GM21528 (cell line): ENCODE measurements around the gene PRCP.
"Not testable (repeated sequence)": the region's sequence is repeated elsewhere in the genome, so short reads cannot be mapped to it uniquely, and the experiment has no call there.

Experiments used
- ATAC-seq: cut with Tn5 transposase; IDR thresholded peaks from one replicate; pipeline ENCODE4 v1.9.1; 2021; ENCODE audit warnings: mild to moderate bottlenecking, moderate library complexity; ENCODE audit not compliant: unreplicated experiment, low FRiP score

The PRCP gene

DNA sequence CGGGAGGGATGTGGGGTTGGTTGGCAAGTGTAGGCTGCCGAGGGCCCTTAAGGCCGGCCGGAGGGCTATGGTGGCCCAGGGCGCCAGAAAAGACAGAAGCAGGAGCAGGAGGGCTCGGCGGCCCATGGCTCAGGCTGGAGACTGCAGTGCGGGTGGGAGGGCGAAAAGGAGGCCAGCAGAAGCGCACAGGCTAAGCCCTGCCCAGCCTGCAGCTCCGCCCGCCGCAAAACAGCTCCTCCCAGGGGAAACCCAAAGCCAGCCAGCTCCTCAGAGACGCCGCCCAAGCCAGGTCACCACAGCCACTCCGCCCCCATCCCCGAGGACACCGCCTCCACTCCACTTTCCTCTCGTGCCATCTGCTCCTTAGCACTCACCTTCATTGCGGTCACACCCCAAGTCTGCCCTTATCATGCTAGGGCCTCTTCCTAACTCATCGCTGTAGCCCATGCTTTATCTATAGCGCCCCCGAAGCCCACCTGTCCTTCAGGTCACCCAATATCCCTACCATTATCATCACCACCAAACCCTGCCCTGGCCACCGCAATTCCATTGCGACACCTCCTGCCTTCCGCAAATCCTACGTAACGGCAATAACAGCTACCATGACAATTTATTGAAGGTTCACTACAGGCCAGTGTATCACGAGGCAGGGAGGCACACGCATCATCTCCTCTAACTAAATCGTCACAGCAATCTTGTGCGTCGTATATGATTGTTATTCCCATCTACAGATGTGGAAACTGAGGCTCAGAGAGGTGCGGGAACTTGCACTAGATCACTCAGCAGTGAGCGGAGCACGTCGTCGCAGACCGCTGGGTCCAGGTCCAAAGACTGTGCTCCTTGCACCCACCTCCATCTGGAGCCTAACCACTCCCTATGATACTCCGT lies at the start of gene PRCP:
Gene PRCP, minus strand, starts transcription at position 154 of the 888 bp plus-strand sequence. Its CDS starts 28 bp downstream, at position 126.
- peak; percentile 76 for ATAC-seq

DNA sequence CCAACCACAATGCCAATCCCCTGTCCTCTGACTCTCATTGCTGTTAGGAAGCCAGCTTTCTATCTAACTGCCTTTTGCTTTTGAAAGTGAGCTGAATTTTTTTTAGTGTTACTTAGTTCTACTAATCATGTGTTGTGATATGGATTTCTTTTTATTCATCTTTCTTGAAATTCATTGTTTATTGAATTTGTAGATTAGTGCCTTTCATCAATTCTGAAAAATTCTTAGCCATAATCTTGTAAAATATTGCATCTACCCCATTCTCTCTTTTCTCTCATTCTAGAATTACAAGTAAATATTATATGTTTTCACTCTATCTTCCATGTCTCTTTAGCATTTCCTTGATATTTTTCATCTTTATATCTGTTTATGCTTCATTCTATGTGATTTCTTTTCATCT lies 49.1 kb upstream of the PRCP start:
- ATAC-seq = no peak

DNA sequence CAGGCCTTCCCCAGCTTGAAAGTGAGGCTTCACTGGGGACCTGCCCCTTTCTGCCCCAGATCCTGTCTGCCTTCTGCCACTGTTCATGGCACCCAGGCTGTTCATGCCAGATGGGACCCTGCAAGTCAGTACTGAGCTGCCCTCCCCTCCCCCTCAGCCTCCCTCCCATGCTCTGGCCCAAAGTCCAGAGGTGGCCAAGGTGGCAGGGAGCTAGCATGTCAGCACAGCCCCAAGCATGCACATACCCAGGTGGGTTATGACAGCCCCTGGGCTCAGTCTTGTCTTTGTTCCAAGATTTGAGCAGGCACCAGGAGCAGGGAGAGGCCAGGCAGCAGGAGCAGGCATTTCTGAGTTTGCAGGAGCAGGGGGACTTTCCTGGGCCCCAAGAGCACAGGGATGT lies 45.5 kb upstream of the PRCP start:
- ATAC-seq = no peak

DNA sequence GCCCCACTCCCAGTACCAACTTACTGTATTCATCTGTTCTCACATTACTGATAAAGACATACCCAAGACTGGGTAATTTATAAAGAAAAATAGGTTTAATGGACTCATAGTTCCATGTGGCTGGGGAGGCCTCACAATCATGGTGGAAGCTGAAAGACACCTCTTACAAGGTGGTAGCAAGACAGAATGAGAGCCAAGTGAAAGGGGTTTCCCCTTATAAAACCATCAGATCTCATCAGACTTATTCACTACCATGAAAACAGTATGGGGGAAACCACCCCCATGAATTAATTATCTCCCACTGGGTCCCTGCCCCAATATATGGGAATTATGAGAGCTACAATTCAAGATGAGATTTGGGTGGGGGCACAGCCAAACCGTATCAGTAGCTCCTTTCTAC lies 44.8 kb upstream of the PRCP start:
- ATAC-seq = not testable (repeated sequence)

DNA sequence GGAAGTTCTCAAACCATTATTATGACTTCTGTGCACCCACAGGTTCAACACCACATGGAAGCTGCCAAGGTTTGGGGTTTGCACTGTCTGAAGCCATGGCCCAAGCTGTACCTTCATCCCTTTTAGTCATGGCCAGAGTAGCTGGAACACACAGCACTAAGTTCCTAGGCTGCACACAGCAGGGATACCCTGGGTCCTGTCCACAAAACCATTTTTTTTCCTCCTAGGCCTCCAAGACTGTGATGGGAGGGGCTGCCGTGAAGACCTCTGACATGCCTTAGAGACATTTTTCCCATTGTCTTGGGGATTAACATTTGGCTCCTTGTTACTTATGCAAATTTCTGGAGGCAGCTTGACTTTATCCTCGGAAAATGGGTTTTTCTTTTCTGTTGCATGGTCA lies 44.0 kb upstream of the PRCP start:
- ATAC-seq = no peak

DNA sequence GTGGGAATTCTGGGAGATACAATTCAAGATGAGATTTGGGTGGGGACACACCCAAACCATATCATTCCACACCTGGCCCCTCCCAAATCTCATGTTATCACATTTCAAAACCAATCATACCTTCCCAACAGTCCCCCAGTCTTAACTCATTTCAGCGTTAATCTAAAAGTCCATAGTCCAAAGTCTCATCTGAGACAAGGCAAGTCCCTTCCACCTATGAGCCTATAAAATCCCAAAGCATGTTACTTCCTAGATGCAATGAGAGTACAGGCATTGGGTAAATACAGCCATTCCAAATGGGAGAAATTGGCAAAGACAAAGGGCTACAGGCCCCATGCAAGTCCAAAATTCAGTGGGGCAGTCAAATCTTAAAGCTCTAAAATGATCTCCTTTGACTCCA lies 43.2 kb upstream of the PRCP start:
- not testable (repeated sequence) for ATAC-seq

DNA sequence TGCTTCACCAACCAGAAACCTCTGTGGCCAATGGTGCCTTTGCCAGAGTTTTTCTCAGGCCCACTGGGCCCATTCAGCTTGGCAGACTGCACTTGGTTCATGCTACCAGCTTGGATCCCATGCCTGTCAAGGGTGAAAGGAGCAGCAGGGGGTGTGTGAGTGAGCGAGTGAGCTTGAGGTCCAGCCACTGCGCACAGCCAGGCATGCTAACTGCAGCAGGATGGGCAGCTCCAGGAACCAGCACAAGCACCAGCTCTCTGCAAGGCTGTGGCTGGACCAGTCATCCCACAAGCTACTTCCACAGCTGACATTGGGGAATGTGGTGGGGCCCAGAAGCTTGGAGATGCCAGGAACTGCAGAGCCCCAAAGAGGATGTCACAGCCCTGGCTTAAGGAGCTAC lies 42.1 kb upstream of the PRCP start:
- no peak for ATAC-seq

DNA sequence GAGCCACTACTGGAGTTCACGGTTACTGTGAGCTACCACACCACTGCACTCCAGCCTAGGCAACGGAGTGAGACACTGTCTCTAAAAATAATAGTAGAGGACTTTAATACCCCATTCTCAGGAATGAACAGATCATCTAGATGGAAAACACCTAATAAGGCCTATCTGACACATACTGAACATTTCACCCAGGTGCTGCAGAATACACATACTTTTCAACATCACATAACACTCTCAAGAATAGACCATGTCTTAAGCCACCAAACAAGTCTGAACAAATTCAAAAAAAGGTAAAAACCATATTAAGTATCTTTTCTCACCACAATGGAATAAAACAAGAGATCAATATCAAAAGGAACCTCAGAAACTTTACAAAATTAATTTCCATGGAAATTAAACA lies 39.2 kb upstream of the PRCP start:
- no peak for ATAC-seq

DNA sequence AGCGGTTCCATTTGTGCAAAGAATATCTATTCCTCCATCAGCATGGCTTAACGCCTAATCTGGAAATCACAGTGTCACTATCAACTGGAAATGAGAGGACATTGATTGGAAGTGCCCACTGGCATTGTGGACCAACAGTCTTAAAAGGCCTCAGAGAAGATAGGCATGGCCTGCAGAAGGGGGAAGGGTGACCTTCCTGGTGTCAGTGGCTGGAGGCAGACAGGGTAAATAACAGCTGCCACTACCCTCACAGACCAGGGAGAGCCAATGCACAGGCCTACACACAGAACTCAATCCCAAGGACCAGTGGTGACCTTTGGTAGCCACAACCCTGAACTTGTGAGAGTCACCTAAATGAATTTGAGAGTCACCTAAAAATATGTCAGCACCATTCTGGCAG lies 37.3 kb upstream of the PRCP start:
- no peak for ATAC-seq

DNA sequence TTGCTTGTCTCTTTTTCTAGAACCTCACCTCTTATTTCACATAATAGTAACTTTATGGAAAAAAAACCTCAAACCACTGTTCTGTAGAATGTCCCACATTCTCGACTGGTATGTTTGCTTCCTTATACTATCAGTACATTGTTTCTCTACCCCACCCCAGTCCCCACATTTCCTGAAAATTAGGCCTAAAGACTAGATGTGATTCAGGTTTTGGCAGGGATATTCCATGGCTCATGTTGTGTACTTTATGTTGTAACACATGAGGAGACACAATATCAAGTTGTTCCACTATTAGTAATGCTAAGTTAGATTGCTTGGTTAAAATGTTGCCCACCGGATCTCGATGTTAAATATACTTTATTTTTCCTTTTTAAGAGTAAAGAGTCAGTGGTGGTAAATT lies 36.0 kb upstream of the PRCP start:
- ATAC-seq = no peak

DNA sequence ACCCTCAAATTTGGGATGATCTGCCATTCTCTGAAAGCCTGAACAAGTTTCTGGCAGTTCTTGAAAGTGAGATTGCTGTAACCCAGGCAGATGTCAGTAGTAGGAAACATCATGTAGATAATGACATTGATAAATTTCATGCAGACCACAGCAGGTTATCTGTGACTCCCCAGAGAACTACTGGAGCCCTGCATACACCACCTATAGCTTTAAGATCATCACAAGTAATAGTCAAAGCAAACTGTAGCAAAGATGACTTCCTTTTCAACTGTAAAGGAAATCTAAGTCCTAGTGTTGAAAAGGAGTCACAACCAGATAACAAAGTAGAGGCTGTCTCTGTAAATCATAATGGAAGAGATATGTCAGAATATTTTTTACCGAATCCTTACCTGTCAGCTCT lies 32.3 kb upstream of the PRCP start:
- ATAC-seq = no peak

DNA sequence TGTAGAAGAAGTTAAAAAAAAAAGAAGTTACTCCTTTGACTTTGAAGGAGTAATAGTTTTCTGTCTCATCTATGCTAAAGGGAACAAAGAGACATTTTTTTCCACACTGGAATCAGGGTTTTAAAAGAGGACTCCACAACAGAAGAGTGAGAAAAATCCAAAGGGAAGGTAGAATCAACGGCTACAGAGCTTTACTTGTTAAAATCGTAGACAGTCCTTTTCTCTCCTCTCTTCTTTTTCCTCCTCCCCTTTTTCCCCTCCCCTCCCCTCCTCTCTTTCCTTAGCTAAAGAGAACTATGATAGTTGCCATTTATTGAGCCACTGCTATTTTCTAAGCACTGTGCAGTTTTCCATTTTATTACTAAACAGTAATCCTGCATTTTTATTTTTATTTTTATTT lies 30.5 kb upstream of the PRCP start:
- ATAC-seq = no peak

DNA sequence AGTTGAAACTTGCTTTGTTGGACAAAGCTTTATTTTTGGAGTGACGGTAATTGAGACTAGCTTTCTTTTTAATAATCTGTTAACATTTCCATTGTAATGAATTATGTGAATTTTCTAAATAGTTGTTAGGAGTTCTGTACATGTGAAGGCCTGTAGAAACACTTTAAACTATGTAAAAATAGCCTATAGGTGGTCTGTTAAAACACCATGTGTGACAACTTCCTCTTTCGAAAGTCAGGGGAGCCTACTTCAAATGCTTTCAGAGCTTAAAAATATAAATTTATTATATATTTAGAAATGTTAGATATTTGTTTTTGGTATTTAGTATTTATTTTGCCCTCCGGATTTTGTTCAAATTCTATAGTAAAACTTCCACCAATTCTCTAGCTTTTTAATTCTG lies 30.0 kb upstream of the PRCP start:
- no peak for ATAC-seq

DNA sequence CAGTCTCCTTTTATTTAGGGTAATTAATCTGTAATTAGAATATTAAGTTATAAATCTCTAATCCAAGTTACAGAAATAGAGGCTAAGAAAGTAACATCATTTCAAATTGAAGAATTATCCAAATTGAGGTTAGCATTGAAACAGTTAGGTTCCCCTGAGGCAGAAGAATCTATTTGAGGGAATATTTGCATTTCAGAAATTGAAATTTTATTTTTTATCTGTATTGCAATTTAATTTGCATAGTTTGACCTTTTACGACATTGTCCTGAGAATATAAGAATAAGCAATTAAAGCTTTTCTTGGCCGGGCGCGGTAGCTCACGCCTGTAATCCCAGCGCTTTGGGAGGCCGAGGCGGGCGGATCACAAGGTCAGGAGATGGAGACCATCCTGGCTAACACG lies 28.9 kb upstream of the PRCP start:
- ATAC-seq = no peak

DNA sequence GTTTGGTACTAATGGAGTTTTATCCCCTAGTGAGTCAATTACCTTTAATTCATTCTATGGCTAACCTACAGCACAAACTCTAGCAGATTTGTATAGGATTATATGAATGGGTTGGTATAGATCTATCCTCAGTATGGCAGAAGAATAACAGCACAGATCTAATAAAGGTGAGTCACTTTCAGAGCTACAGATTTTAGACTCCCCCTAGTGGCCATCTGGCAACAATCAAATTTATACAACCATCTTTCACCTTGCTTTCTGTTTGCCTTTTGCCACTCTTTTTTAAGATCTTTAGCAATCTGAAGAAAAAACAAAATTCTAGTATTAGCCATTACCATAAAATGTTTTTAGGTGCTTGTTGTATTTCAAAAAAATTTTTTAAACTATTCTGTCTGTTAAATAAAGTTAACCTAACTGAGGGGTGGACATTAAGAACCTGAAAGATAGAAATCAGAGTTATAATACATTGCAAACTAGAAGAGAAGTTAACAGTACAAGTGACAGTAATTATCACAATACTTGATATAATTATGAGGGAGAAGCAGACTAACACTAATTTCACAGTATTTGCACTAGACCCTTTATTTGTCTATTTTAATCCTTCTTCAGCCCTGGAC lies 27.1 kb upstream of the PRCP start:
- ATAC-seq = peak; percentile 60

DNA sequence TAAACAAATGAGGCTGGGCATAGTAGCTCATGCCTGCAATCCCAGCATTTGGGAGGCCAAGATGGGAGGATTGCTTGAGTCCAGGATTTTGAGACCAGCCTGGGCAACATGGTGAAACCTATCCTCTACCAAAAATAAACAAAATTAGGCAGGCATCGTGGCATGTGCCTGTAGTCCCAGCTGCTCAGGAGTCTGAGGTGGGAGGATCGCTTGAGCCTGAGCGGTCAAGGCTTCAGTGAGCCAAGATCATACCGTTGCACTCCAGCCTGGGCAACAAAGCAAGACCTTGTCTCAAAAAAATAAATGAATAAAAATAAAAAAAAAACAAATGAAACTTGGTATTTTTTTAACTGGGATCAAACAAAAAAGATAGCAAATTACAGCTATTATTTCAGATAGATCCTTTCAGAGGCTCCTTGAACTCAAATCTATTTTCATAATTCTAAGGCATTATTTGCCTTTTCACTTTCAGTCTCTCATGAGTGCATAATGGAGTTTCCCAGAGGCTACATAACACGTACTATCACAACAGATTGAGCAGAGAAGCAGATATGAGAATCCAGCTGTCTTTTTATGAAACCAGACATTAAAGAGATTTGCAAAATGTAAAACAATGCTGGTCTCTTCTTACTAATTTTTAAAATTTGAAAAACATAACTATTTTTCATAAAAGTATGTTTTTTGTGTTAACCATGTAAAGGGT lies 24.4 kb upstream of the PRCP start:
- no peak for ATAC-seq

DNA sequence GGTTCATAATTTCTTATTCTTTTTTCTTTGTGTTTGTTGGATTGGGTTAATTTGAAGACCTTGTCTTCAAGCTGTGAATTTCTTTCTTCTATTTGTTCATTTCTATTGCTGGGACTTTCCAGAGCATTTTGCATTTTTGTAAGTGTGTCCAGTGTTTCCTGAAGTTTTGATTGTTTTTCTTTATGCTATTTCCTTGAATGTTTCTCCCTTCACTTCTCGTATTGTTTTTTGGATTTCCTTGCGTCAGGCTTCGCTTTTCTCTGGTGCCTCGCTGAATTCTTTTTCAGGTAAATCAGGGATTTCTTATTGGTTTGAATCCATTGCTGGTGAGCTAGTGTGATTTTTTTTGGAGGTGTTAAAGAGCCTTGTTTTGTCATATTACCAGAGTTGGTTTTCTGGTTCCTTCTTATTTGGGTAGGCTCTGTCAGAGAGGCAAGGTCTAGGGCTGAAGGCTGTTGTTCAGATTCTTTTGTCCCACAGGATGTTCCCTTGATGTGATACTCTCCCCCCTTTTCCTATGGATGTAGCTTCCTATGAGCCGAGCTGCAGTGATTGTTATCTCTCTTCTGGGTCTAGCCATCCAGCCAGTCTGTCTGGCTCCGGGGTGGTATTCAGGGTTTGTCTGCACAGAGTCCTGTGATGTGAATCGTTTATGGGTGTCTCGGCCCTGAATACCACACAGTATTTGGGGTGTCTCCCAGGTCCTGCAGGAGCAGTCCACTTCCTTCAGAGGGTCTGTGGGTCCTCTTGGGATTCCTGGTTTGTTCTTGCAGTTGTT lies 22.4 kb upstream of the PRCP start:
- not testable (repeated sequence) for ATAC-seq

DNA sequence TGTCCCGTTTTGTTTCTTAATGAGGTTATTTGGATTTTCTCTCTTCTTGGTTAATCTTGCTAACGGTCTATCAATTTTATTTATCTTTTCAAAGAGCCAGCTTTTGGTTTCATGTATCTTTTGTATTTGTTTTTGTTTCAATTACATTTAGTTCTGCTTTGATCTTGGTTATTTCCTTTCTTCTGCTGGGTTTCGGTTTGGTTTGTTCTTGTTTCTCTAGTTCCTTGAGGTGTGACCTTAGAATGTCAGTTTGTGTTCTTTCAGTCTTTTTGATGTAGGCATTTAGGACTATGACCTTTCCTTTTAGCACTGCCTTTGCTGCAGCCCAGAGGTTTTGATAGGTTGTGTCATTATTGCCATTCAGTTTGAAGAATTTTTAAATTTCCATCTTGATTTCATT lies 20.0 kb upstream of the PRCP start:
- ATAC-seq = not testable (repeated sequence)

DNA sequence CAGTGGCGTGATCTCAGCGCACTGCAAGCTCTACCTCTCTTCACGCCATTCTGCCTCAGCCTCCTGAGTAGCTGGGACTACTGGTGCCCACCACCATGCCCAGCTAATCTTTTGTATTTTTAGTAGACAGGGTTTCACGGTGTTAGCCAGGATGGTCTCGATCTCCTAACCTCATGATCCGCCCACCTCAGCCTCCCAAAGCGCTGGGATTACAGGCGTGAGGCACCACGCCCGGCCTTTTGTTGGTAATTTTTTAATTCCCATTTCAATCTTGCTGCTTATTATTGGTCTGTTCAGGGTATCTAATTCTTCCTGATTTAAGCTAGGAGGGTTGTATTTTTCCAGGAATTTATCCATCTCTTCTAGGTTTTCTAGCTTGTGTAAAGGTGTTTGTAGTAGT lies 19.6 kb upstream of the PRCP start:
- ATAC-seq = not testable (repeated sequence)

DNA sequence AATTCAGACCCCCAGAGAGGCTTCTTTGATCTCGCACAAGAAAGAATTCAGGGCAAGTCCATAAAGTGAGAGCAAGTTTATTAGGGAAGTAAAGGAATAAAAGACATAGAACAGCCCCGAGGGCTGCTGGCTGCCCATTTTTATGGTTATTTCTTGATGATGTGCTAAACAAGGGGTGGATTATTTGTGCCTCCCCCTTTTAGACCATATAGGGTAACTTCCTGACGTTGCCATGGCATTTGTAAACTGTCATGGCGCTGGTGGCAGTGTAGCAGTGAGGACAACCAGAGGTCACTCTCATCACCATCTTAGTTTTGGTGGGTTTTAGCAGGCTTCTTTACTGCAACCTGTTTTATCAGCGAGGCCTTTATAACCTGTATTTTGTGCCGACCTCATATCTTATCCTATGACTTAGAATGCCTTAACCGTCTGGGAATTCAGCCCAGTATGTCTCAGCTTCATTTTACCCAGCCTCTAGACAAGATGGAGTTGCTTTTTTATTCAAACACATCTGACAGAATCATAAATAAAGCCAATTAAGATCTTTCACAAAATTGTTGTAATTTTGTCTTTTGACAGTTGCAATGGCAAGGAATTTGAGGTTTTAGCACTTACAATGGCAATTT lies 8.9 kb upstream of the PRCP start:
- ATAC-seq = no peak
